HG03196 (cell line): ENCODE results near the gene RGS7BP.

ENCODE experiments used
- ATAC-seq: cut with Tn5 transposase; IDR thresholded peaks from one replicate; pipeline ENCODE4 v1.9.1; 2021; ENCODE audit not compliant: unreplicated experiment

Gene RGS7BP

GRCh38 chr5:64505769-64506566 lies at the start of gene RGS7BP:
TSS of gene RGS7BP (plus strand) at chr5:64506015. CDS start at chr5:64506625, 610 bp downstream.
- ATAC-seq, result no peak

- no peak for ATAC-seq
These were observed 48.0 kb upstream of the RGS7BP start for GRCh38 chr5:64457846-64458245.

GRCh38 chr5:64458948-64459347 lies 46.9 kb upstream of the RGS7BP start:
- no peak for ATAC-seq

- ATAC-seq, result no peak
These were observed 43.4 kb upstream of the RGS7BP start for GRCh38 chr5:64462391-64462790.

DNA sequence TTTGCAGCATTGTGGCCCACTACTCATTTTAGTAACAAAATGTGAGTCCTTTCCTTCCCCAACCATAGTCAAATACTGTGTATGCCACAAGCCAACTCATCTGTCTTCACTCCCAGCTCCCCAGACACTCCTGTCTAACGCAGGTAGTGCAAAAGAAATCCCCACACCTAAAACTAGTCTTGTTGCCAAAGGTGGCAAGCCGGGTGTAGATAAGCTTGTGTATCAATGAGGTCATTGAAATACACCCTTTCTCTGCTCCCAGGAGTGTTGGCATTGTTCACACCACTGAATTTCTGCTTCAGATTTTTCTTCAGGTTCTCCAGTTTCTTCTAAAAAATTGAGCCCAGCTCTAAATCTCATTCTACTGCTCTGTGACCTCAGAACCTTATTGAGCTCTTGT lies 19.7 kb upstream of the RGS7BP start:
- no peak for ATAC-seq

DNA sequence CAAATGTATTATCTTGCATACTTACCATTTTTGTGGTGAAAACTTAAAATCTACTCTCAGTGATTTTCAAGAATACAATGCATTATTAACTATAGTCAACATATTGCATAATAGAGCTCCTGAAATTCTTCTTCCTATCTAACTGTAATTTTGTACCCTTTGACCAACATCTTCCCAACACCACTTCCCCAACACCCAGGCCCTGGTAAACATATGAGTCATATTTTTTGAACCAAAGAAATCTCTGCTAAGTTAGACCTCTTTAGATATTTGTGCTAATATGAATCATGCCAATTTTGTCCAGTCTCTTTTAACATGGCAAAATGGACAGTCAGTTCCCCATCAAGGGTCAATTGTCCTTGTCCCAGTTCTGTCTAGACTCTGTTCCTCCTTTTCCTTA lies 18.5 kb upstream of the RGS7BP start:
- ATAC-seq, result no peak

DNA sequence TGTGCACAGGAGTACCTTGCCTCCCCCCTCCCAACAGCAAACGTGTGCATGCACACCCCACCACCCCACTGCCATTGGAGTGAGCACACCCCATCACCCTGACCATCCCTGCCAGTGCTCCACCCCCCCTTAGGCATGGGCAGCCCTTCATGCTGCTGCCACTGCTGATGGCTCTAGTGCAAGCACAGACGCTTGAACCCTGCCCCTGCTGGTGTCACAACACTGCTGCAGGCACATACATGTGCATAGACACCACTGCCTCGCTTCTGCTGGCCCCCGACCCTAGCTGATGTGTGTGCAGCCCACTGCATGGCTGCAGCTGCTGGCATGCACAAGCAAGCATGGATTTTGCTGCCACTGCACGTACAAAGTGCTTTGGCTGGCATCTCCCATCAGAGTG lies 16.0 kb upstream of the RGS7BP start:
- ATAC-seq, result no peak

- ATAC-seq, result no peak
These were observed 8.4 kb upstream of the RGS7BP start for GRCh38 chr5:64497386-64497785.

- ATAC-seq, result no peak
These were observed 3.6 kb upstream of the RGS7BP start for GRCh38 chr5:64502196-64502595.

DNA sequence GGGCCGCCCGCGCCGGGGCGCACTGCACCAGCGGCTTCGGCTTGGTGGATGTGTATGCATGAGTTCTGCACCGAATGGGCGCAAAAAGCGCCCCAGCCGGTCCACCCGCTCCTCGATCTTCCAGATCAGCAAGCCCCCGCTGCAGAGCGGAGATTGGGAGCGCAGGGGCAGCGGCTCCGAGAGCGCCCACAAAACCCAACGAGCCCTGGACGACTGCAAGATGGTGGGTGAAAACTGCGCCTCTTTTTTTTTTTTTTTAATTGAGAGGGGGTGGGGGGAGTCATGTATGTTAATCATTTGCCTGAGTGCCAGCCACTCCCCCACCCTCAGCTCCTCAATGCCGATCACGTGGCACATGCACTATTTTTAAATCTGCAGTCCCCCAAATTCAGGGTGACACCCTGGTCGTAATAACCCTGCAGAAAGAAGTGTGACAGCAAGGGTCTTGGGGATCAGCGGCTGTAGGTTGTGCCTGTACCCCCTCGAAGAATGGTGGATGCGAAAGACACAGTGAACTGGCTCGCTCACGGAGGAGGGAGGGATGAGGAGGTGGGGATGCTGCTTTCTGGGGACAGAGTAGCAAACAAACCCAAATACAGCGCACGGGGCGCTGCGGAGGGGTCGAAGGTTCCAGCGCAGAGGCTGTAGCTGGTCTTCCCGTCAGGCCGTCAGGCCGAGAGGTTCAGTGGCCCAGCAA lies 900 bp downstream of the RGS7BP start:
- no peak for ATAC-seq

- ATAC-seq, result no peak
These were observed 1.4 kb downstream of the RGS7BP start for GRCh38 chr5:64507264-64507605.

DNA sequence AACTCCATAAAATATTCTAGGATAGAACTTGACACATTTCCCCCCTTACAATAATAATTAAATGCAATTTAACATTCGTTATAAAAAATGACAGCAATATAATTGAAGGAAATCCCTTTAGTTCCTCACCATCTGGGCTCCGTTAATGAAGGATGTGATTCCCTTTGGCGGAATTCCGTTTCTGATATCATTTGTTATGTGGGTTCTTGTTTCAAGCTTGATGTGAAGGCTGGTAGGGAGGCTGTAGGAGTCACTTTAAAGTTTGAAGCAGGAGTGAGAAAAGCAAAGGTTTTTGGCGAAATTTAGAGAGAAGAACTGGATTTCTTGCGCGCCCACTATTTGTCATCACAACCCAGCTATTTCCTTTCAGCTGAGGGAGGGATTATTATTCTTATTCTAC lies 4.0 kb downstream of the RGS7BP start:
- no peak for ATAC-seq

- no peak for ATAC-seq
These were observed 7.7 kb downstream of the RGS7BP start for GRCh38 chr5:64513492-64513891.

DNA sequence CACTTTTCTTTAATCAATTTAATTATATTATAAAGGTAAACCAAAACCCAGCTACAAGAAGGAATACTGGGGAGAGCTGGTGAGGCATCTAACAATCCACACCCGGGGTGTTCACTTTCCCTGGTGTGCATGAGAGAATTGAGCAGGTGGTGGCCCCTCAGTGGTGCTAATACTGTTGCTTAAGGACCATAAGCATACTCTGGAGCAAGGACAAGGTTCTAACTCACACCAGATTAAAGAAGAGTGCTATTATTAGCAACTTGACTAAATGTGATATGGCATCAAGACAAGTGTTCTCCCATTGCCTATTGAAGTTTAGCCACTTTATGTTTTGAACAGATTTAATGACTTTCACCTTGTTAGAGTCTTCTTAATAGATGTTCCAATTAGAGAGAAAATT lies 8.8 kb downstream of the RGS7BP start:
- no peak for ATAC-seq

DNA sequence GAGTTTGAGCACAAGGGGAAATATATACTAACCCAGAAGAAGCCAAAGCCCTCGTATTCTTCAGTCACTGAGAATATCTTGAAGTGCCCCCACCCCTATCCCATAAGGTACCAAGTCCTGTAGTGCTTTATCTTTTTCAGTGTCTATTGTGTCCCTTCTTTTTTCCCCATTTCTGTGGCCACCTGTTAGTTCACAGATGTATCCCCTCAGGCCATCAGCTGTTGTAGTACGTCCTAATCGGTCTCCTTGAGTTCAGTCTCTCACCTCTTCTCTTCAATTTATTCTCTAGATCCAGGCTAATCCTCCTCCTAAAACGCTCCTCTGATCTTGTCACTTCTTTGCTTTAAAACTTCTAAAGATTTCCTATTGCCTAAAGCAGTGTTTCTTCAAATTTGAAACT lies 10.4 kb downstream of the RGS7BP start:
- ATAC-seq, result no peak

DNA sequence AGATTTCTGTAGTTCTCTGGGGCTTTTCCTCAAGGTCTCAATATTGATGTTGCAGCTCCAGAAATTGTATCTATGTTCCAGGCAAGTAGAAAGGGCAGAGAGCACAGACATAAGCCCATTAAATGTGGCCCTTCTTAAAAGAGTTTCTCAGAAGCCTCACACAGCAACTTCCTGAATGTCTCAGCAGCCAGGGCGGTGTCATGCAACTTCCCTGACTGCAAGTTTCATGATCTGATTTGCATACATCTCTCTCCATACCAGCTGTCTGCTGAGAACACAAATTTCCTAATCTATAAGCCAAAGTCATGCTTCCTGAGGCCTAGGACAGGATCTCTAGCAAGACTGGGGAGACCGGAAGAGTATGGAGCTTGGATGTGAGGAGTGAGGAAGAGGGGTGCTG lies 13.0 kb downstream of the RGS7BP start:
- no peak for ATAC-seq

GRCh38 chr5:64519263-64519662 lies 13.4 kb downstream of the RGS7BP start:
- ATAC-seq, result no peak

GRCh38 chr5:64526734-64527439 lies 21.1 kb downstream of the RGS7BP start:
- no peak for ATAC-seq

DNA sequence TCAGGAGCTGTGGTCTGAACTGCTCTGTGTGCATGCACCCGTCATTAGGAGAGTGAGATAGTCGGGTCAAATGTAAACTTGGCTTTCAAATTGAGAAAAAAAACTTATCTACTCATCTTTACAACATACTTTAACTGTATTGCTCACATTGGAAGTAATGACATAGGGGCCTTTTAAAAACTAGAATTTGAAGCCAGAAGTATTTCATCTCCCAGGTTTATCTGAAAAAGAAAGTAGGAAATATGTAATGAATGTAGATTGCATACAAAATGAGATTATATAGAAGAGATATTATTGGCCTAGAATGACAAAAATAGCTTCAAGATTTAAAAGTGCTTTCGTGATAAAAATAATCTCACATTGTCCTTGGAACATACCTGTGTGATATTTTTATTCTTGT lies 24.3 kb downstream of the RGS7BP start:
- no peak for ATAC-seq

DNA sequence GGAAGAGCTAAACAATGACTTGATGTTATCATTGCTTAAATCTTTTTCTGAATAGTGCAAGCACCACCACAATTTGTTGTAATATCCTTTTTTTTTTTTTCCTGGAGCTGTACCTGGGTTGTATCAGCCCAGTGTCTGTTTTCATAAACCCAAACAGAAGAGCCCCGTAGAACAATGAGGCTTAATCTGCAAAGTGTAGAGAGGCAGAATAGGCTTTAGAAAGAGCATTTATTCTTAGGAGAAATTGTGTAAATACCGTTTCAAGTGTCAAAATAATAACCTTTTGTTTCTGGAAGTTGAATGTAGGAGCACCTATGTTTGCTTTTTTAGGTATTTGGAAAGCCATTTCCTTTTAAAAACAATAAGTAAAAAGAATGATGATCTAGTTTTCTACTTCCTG lies 26.4 kb downstream of the RGS7BP start:
- ATAC-seq, result no peak

DNA sequence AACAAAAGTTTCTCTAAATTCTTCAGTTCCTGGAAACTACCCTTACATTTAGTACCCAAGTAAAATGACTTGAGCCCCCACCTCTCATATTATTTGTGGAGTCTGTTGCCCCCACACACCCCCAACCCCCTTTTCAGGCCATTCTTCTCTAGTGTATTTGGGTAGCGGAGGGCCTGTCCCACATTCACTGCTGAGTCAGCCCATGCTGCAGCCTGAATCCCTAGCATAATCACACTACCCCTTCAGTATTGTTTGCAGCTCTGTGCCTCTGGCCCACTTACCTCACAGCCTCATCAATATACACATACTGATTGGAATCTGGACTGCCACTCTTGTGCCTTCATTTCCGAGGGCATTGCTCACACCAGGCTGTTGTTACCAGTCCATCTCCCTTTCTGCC lies 26.8 kb downstream of the RGS7BP start:
- no peak for ATAC-seq

DNA sequence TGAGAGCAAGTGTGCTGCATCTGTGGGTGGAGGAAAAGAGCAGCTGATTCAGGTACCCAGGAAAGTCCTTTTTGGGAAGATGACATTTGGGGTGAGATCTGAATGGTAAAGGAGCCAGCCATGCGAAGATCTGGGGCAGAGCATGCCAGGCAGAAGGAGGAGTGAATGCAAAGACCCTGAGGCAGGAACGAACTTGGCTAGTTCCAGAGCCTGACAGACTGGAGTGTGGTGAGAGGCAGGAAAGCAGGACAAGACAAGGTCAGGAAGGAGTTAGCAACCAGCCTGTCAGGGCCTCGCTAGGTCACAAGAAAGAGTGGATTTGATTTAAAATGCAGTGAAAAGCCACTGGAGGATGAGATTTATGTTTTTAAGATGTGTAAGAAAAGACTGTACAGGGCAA lies 28.2 kb downstream of the RGS7BP start:
- ATAC-seq, result no peak
